HG02973 (cell line): ENCODE results near the gene LBHD2.
"Not testable (repeated sequence)": the region's sequence is repeated elsewhere in the genome, so short reads cannot be mapped to it uniquely, and the experiment has no call there.

ENCODE experiments used
- ATAC-seq: cut with Tn5 transposase; IDR thresholded peaks from one replicate; pipeline ENCODE4 v1.9.1; 2021; ENCODE audit warnings: moderate library complexity; ENCODE audit not compliant: unreplicated experiment

LBHD2 gene

GRCh38 chr14:103103461-103104388 is 19.7 kb downstream of the LBHD2 start:
- ATAC-seq, result no peak

- ATAC-seq, result no peak
These were observed 20.3 kb downstream of the LBHD2 start for GRCh38 chr14:103104389-103104653.

- ATAC-seq, result no peak
These were observed 20.8 kb downstream of the LBHD2 start for GRCh38 chr14:103104654-103105452.

- ATAC-seq, result no peak
These were observed 21.7 kb downstream of the LBHD2 start for GRCh38 chr14:103105580-103106150.

- no peak for ATAC-seq
These were observed 23.4 kb downstream of the LBHD2 start for GRCh38 chr14:103107455-103107854.

GRCh38 chr14:103107941-103108748 is 24.1 kb downstream of the LBHD2 start:
- ATAC-seq, result no peak

GRCh38 chr14:103108749-103109207 is 24.8 kb downstream of the LBHD2 start:
- no peak for ATAC-seq

GRCh38 chr14:103109535-103110441 is 25.8 kb downstream of the LBHD2 start:
- no peak for ATAC-seq

- no peak for ATAC-seq
These were observed 26.7 kb downstream of the LBHD2 start for GRCh38 chr14:103110681-103111231.

GRCh38 chr14:103111232-103111868 is 27.3 kb downstream of the LBHD2 start:
- no peak for ATAC-seq

GRCh38 chr14:103112400-103113243 is 28.6 kb downstream of the LBHD2 start:
- no peak for ATAC-seq

- ATAC-seq, result no peak
These were observed 29.3 kb downstream of the LBHD2 start for GRCh38 chr14:103113303-103113702.

- ATAC-seq, result no peak
These were observed 29.8 kb downstream of the LBHD2 start for GRCh38 chr14:103113774-103114173.

GRCh38 chr14:103115086-103115679 is 31.2 kb downstream of the LBHD2 start:
- not testable (repeated sequence) for ATAC-seq

- ATAC-seq, result no peak
These were observed 32.0 kb downstream of the LBHD2 start for GRCh38 chr14:103115845-103116572.

GRCh38 chr14:103116636-103117035 is 32.6 kb downstream of the LBHD2 start:
- no peak for ATAC-seq

- ATAC-seq, result not testable (repeated sequence)
These were observed 33.5 kb downstream of the LBHD2 start for GRCh38 chr14:103117499-103117898.
